Measurements from ENCODE around the gene OBSCN. TPM values are rescaled to one million over a fixed set of nuclear protein-coding genes. Genes with fewer than 3 reads are reported as not detected.

Gene OBSCN
- total RNA-seq, 1 experiment from 2014 or later = 29.1 TPM

- Histone ChIP-seq H3K9me2 (replicated peaks; ENCODE audit: low read length) (no peaks in the 10 kb centered on the region), H3K36me3 (ENCODE audit: low read depth, low read length) (no peaks in the 10 kb centered on the region), H3K4me3 (ENCODE audit: low read length) (no peak overlapping the region), H3K9me3 (ENCODE audit: low read length) (no peaks in the 10 kb centered on the region), H2AFZ (ENCODE audit: low read length) (no peak overlapping the region), H3K4me1 (ENCODE audit: insufficient read depth, low read length) (peaks cover 30% of the 10 kb centered on the region), H3K27me3 (ENCODE audit: low read length) (no peaks in the 10 kb centered on the region), H3K27ac (ENCODE audit: low read length) (no peak overlapping the region), H3K79me2 (ENCODE audit: low read length) (no peaks in the 10 kb centered on the region), H3K4me2 (ENCODE audit: low read length) (peak overlapping the region; percentile 80), H3F3A (ENCODE audit: low read length, unreplicated experiment) (no peaks in the 10 kb centered on the region), H3K9ac (ENCODE audit: low read length) (no peak overlapping the region), H4K20me1 (ENCODE audit: low read length) (no peaks in the 10 kb centered on the region)
- intact Hi-C loops (cut with micrococcal nuclease) = no loop called here
- TF ChIP-seq CTCF (conservative IDR thresholded peaks at IDR 0.05; ENCODE audit: low read depth, low read length) (no peak), EZH2 (IDR thresholded peaks at IDR 0.05; ENCODE audit: low read length, unreplicated experiment) (no peak), EZH2phosphoT487 (IDR thresholded peaks at IDR 0.05; ENCODE audit: borderline replicate concordance, low read length) (no peak)
- no TSS peak for BruUV-seq (replicated peaks)
- ChIA-PET CTCF (no interaction called here), POLR2A (ENCODE audit: unreplicated experiment) (interaction anchor here (0.6 to 0.8 kb wide), 2 partner anchors 11 to 86 kb away, joined by 3 to 4 read pairs; no protein-coding TSS in a partner anchor)
- ATAC-seq (no peak), DNase-seq (peak; percentile 28)
Measured at GRCh38 chr1:228372183-228373003, 164.5 kb downstream of the OBSCN start.

- Histone ChIP-seq H3K4me3 (ENCODE audit: low read length) (no peak overlapping the region), H2AFZ (ENCODE audit: low read length) (no peak overlapping the region), H3K27me3 (ENCODE audit: low read length) (no peaks in the 10 kb centered on the region), H3K9me3 (ENCODE audit: low read length) (no peaks in the 10 kb centered on the region), H3K4me2 (ENCODE audit: low read length) (no peak overlapping the region), H3K79me2 (ENCODE audit: low read length) (no peaks in the 10 kb centered on the region), H3F3A (ENCODE audit: low read length, unreplicated experiment) (no peaks in the 10 kb centered on the region), H4K20me1 (ENCODE audit: low read length) (no peaks in the 10 kb centered on the region), H3K4me1 (ENCODE audit: insufficient read depth, low read length) (peaks cover 26% of the 10 kb centered on the region), H3K9me2 (replicated peaks; ENCODE audit: low read length) (no peaks in the 10 kb centered on the region), H3K27ac (ENCODE audit: low read length) (no peak overlapping the region), H3K36me3 (ENCODE audit: low read depth, low read length) (no peaks in the 10 kb centered on the region), H3K9ac (ENCODE audit: low read length) (no peak overlapping the region)
- ATAC-seq = no peak
- no TSS peak for BruUV-seq (replicated peaks)
- DNase-seq = no peak
- TF ChIP-seq EZH2 (IDR thresholded peaks at IDR 0.05; ENCODE audit: low read length, unreplicated experiment) (no peak), CTCF (conservative IDR thresholded peaks at IDR 0.05; ENCODE audit: low read depth, low read length) (no peak), EZH2phosphoT487 (IDR thresholded peaks at IDR 0.05; ENCODE audit: borderline replicate concordance, low read length) (no peak)
- POLR2A ChIA-PET (ENCODE audit: unreplicated experiment) = interaction anchor here (0.8 kb wide), 1 partner anchor 85 kb away, joined by 4 read pairs; no protein-coding TSS in a partner anchor
- CTCF ChIA-PET = no interaction called here
- intact Hi-C loops (cut with micrococcal nuclease) = no loop called here
Measured at GRCh38 chr1:228373004-228373680, 165.3 kb downstream of the OBSCN start.

Measured in PC-3 (cell line).